Nephron (organoid): ENCODE data around the gene DPM2.

Source experiments
- H3K27ac Mint-ChIP-seq, 3 experiments: 2 replicates each; pipeline ENCODE4 v1.8.0; 2020; ENCODE audit warnings: mixed read lengths in 3 of 3, mild to moderate bottlenecking in 2 of 3, moderate library complexity in 1 of 3
- H3K27me3 Mint-ChIP-seq: 2 replicates; pipeline ENCODE4 v1.8.0; 2021; ENCODE audit warnings: low read depth, mild to moderate bottlenecking, moderate library complexity, mixed read lengths
- H3K36me3 Mint-ChIP-seq: 2 replicates; pipeline ENCODE4 v1.8.0; 2020; ENCODE audit warnings: low read depth, mixed read lengths
- H3K4me1 Mint-ChIP-seq: 2 replicates; pipeline ENCODE4 v1.8.0; 2020; ENCODE audit warnings: mixed read lengths
- H3K4me3 Mint-ChIP-seq, 3 experiments: 2 replicates each; pipeline ENCODE4 v1.8.0; 2020; ENCODE audit warnings: mild to moderate bottlenecking in 3 of 3, mixed read lengths in 3 of 3, moderate library complexity in 2 of 3
- H3K9me3 Mint-ChIP-seq: 2 replicates; pipeline ENCODE4 v1.8.0; 2020; ENCODE audit warnings: mixed read lengths
- TF ChIP-seq, protein P1 (sequence below), 3 experiments: fragments of 200-600 bp; sonication (generic); IDR thresholded peaks; one replicate each; pipeline ENCODE4 v1.5.0; 2021; ENCODE audit warnings: antibody characterized with exemption in 3 of 3; ENCODE audit not compliant: unreplicated experiment in 3 of 3

The DPM2 gene

DNA sequence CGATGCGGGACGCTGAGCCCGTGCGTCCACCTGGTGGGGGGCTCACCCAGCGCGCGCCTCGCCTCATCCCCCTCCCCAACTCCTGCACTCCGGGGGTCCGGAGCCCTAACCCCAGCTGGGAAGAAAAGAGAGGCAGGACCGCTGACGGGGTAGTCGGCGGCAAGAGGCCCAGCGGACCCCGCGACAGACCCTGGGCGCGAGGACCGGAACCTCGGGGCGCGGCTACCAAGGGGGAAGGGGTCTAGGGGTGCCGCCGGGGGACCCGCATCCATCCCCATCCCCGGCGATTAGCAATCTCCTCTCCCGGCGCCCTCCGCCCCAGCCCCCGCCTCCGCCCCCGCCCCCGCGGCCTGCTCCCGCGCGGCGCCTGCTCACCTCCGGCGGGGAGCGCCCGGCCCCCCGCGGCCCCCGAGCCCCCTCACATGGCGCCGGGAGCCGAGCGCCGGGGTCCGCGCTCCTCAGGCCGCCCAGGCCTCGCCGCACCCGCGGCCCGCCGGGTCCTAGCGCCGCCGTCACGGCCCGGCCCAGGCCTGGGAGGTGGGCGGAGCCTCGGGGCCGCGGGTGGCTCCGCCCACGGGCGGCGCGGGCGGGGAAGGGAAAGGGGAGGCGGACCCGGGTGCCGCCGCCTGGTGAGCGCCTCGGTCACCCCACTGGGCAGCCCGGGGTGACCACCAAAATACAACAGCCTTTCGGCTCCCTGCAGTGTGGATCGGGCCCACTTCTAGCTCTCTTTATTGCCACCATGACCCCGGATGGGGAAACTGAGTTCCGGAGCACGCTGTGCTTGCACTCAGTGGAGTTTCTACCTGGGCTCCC, 38.3 kb downstream of the DPM2 start, which contains the start of gene ST6GALNAC6:
TSS of gene ST6GALNAC6 (minus strand) at position 476 of the 816 bp plus-strand sequence. CDS start 1,622 bp downstream, outside the sequence.
- Mint-ChIP-seq H3K9me3 (no peaks in the 10 kb centered on the region), H3K36me3 (peaks cover 29% of the 10 kb centered on the region), H3K27ac (peak within 1 kb of the TSS; percentile 98 to 100 (median 99)), H3K27me3 (no peaks in the 10 kb centered on the region), H3K4me1 (peaks cover 34% of the 10 kb centered on the region), H3K4me3 (peak within 1 kb of the TSS; percentile 95 to 100 (median 97))
- TF ChIP-seq, protein P1, sequence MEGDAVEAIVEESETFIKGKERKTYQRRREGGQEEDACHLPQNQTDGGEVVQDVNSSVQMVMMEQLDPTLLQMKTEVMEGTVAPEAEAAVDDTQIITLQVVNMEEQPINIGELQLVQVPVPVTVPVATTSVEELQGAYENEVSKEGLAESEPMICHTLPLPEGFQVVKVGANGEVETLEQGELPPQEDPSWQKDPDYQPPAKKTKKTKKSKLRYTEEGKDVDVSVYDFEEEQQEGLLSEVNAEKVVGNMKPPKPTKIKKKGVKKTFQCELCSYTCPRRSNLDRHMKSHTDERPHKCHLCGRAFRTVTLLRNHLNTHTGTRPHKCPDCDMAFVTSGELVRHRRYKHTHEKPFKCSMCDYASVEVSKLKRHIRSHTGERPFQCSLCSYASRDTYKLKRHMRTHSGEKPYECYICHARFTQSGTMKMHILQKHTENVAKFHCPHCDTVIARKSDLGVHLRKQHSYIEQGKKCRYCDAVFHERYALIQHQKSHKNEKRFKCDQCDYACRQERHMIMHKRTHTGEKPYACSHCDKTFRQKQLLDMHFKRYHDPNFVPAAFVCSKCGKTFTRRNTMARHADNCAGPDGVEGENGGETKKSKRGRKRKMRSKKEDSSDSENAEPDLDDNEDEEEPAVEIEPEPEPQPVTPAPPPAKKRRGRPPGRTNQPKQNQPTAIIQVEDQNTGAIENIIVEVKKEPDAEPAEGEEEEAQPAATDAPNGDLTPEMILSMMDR (IDR thresholded peaks at IDR 0.05; ENCODE audit: unreplicated experiment in 3 of 3), result no peak

DNA sequence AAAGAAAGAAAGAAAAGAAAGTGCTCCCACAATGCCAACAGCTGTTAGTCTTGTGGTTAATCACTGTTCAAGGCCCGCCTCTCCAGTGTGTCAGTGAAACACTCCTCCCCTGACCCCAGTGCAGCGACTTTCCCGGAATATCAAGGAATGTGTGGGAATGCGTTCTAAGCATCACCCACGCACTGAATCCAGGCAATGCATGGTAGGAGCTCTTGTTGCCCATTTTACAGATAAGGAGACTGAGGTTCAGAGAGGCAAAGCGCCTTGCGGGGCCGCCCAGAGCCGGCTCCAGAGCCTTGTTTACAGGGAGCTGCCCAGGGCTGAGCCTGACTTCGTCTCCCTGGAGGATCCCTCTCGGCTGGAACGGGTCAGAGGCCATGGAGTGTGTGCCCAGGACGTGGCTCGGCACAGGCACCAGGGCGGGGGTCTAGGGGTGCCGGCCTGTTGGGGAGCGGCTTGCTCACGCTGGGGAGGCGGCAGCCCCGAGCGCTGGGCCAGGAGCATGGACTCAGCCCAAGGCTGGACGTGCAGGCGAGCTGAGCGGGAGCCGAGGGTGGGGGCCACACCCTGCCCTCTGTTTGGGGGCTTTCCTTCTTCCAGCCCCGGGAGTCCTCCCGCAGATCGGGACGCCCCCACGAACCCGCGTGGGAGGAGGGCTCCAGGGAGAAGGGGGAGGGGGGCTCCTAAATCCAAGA, 39.1 kb downstream of the DPM2 start:
- no peaks in the 10 kb centered on the region for H3K27me3 Mint-ChIP-seq
- peaks cover 26% of the 10 kb centered on the region for H3K4me1 Mint-ChIP-seq
- peaks cover 36% of the 10 kb centered on the region for H3K36me3 Mint-ChIP-seq
- no peaks in the 10 kb centered on the region for H3K9me3 Mint-ChIP-seq
- H3K4me3 Mint-ChIP-seq, result peak overlapping the region; percentile 95 to 100 (median 97)
- H3K27ac Mint-ChIP-seq, result peak overlapping the region; percentile 98 to 100 (median 99)
- TF ChIP-seq, protein P1 (IDR thresholded peaks at IDR 0.05; ENCODE audit: unreplicated experiment in 3 of 3), result no peak

DNA sequence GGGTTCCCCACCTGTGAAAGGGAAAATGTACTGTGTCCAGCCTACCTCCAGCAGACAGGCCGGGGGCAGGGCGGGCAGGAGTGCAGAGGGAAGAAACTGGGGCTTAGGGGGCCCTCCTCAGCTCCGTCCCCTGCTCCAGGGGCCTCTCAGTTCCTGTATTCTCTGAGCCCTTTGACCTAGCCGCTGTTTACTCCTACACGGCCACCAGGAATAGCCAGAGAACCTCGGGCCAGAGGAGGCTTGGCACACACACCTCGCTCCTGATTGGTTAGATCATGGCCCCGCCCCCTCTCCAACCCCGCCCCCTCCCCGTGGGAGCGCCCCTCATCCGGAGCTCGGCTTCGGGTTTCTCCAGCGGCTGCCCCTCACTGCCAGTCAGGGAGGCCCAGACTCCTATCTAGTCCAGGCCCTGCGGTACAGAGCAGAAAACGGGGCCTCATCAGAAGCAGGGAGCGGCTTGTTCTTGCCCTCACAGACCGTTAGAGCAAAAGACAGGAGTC, 40.4 kb downstream of the DPM2 start:
- Mint-ChIP-seq H3K4me3 (peak overlapping the region; percentile 77 to 95 (median 80)), H3K9me3 (no peaks in the 10 kb centered on the region), H3K27ac (peak overlapping the region; percentile 92 to 100 (median 92)), H3K36me3 (peaks cover 50% of the 10 kb centered on the region), H3K4me1 (peaks cover 21% of the 10 kb centered on the region), H3K27me3 (no peaks in the 10 kb centered on the region)
- TF ChIP-seq, protein P1 (IDR thresholded peaks at IDR 0.05; ENCODE audit: unreplicated experiment in 3 of 3), result no peak

DNA sequence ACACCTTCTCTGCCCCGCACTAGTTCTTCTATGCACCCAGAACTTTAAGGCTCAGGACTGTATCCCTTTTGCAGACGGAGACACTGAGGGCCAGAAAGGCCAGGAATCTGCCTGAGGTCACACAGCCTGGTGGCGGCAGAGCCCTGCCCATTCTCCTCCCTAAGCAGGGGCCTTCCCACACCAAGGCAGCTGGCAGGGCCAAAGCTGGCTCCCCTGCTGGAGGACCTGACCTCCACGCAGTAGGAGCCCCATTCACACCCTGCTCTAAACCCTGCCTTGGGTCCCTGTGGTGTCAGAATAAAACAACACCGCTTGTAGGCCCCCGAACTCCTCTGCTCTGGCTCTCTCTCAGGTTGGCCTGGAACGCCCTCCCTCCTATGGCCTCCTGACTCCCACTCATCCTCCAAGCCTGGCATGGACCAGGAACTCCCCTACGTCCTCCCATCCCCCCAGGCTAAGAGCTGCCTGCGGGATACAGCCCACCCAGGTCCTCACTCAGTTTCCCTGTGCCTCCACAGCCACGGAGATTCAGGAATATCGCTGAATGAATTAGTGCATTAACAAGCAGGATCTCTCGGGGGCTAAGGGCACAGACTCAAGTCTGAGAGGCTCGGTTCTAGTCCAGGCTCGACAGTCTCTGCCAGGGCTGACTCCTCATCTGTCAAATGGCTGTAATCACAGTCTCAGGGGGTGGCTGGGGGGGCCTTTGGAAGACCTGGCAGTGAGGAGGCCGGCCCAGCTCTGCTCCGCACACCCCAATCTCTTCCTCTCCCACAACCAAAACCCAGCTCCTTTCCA, 41.1 kb downstream of the DPM2 start:
- Mint-ChIP-seq H3K27ac (peak overlapping the region; percentile 92 to 100 (median 92)), H3K27me3 (no peaks in the 10 kb centered on the region), H3K9me3 (no peaks in the 10 kb centered on the region), H3K4me3 (peak overlapping the region; percentile 77 to 95 (median 80)), H3K36me3 (peaks cover 53% of the 10 kb centered on the region), H3K4me1 (peaks cover 21% of the 10 kb centered on the region)
- TF ChIP-seq, protein P1 (IDR thresholded peaks at IDR 0.05; ENCODE audit: unreplicated experiment in 3 of 3), result no peak

DNA sequence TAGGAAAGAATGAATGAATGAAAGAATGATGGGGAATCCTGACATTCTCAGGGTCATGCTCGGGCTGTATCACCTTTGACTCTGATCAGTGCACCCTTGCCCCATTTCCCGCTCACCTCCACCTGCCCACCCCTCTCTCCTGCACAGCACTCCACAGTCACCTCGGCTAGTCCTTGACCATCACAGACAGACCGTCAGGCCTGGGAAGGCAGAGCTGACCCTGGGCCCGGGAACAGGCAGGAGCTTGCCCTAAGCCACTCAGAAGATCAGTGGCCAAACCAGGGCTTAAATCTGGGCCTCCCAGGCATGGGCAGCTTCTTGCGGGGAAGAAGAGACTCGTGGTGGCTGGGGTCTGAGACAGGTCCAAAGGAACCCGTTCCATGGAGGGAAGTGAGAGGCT, 41.8 kb downstream of the DPM2 start:
- Mint-ChIP-seq H3K9me3 (no peaks in the 10 kb centered on the region), H3K36me3 (peaks cover 61% of the 10 kb centered on the region), H3K27ac (peak overlapping the region; percentile 27 to 100 (median 71)), H3K27me3 (no peaks in the 10 kb centered on the region), H3K4me1 (peaks cover 16% of the 10 kb centered on the region), H3K4me3 (peak overlapping the region; percentile 37 to 60 (median 47))
- TF ChIP-seq, protein P1 (IDR thresholded peaks at IDR 0.05; ENCODE audit: unreplicated experiment in 3 of 3), result no peak
